22Rv1 (cell line): ENCODE data around the gene MEGF11.
"Not testable (repeated sequence)": the region's sequence is repeated elsewhere in the genome, so short reads cannot be mapped to it uniquely, and the experiment has no call there.

ENCODE experiments used
- H3K27ac ChIP-seq: fragments of 450-650 bp; 2 replicates; pipeline ENCODE4 v1.5.1; 2017
- ZFX ChIP-seq: fragments of 450-650 bp; IDR thresholded peaks from 2 replicates; pipeline ENCODE4 v1.6.1; 2017; ENCODE audit warnings: antibody characterized with exemption, borderline replicate concordance
- TF ChIP-seq, protein P1 (sequence below): fragments of 450-650 bp; IDR thresholded peaks from 2 replicates; pipeline ENCODE4 v1.5.1; 2017; ENCODE audit warnings: mild to moderate bottlenecking

Gene MEGF11

GRCh38 chr15:66246937-66247336, 6.6 kb downstream of the MEGF11 start:
- H3K27ac ChIP-seq: no peak overlapping the region
- TF ChIP-seq, protein P1, sequence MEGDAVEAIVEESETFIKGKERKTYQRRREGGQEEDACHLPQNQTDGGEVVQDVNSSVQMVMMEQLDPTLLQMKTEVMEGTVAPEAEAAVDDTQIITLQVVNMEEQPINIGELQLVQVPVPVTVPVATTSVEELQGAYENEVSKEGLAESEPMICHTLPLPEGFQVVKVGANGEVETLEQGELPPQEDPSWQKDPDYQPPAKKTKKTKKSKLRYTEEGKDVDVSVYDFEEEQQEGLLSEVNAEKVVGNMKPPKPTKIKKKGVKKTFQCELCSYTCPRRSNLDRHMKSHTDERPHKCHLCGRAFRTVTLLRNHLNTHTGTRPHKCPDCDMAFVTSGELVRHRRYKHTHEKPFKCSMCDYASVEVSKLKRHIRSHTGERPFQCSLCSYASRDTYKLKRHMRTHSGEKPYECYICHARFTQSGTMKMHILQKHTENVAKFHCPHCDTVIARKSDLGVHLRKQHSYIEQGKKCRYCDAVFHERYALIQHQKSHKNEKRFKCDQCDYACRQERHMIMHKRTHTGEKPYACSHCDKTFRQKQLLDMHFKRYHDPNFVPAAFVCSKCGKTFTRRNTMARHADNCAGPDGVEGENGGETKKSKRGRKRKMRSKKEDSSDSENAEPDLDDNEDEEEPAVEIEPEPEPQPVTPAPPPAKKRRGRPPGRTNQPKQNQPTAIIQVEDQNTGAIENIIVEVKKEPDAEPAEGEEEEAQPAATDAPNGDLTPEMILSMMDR: no peak
- TF ChIP-seq ZFX: no peak

- H3K27ac ChIP-seq: not testable (repeated sequence)
These were observed 7.7 kb downstream of the MEGF11 start for GRCh38 chr15:66245832-66246231.

- no peak overlapping the region for H3K27ac ChIP-seq
- TF ChIP-seq ZFX: no peak
- TF ChIP-seq, protein P1: no peak
These were observed 11.7 kb downstream of the MEGF11 start for GRCh38 chr15:66241908-66242285.

DNA sequence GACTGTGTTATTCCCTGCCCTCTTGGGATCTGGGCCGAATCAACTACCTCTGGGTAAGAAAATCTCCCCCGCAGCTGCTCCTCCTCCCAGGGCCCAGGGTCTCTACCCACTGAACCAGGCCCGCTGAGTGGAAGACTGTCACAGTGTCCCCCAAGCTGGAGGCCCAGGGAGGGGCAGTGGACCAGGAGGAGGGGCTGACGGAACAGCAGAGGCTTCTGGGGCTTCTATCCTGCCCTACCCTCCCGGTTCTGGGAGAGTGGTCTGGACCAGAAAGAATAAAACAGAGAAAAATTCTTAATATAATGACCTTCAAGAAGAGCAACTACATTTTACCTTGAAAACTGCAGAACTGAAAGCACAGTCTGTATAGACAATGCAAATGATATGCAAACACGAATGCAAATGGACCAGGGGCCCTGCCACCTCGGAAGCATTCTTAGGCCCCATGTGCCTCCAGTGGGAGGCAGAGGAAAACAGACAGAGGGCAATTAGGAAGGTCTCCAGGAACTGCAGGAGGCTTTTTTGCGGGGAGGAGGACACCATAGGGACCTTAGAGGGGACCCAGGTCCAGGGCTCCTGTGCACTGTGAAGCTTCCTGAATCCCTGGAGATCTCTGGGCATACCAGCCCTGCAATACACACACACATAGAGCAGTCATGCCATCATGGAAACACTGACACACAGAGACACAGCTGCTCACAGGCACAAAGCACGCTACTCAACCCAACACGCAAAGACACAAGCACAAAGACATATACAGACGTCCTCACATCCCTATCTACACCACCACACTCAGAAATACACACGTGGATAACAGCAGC, 12.3 kb downstream of the MEGF11 start:
- TF ChIP-seq ZFX: no peak
- TF ChIP-seq, protein P1: no peak

DNA sequence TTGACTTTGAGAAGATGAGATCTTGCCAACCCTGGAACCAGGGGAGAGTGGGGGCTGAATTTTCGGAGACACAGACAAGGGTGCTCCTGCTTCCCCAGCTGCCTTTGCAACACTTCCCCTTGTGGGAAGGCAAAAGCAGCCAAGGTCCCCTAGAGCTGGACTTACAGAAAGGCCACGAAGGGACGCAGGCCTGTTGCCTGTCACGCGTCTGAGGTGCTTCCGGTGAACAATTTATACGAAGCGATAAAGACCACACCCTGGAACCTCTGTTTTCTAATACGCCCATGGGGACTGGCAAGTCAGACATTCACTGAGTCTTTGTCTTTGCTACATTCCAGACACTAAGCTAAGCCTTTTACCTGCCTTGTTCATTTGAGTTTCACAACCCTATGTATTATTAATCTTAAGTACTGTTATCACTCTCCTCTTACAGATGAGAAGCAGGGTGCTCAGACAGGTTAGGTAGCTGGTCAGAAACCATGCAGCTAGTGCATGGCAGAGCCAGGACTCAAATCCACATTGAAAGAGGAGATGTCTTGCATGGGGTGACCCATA, 13.2 kb downstream of the MEGF11 start:
- no peak for TF ChIP-seq ZFX
- TF ChIP-seq, protein P1: no peak
- no peak overlapping the region for H3K27ac ChIP-seq

More for the DNA sequence above, 12.3 kb downstream of the MEGF11 start:
- no peak overlapping the region for H3K27ac ChIP-seq

DNA sequence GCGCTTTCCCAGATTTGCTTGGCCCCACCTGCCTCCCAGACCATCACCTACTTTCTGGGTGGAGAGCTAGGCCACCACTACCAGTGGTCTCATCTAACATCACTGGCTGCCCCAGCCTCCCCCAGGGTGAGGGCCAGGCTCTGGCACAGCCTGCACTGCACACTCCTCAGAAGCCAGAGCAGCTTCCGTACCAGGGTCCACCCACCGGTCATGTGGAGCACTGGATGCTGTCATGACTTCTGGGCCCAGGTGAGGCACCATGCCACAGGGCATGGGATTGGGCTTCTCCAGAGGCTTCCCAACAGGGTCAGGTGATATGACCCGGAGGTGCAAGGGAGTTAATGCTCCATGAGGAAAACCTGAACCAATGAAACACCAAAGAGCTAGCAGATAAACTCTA, 14.0 kb downstream of the MEGF11 start:
- TF ChIP-seq, protein P1: no peak
- no peak for TF ChIP-seq ZFX
- H3K27ac ChIP-seq: no peak overlapping the region

- no peak overlapping the region for H3K27ac ChIP-seq
- no peak for TF ChIP-seq ZFX
- TF ChIP-seq, protein P1: no peak
These were observed 15.2 kb downstream of the MEGF11 start for GRCh38 chr15:66238318-66238717.
